ENCODE results near the gene DISC1. TPM values are rescaled to one million over a fixed set of nuclear protein-coding genes. Genes with fewer than 3 reads are reported as not detected.

Gene DISC1
- total RNA-seq, 4 donors from 2014 or later: 7.1 to 33.4 (median 14.9) TPM

DNA sequence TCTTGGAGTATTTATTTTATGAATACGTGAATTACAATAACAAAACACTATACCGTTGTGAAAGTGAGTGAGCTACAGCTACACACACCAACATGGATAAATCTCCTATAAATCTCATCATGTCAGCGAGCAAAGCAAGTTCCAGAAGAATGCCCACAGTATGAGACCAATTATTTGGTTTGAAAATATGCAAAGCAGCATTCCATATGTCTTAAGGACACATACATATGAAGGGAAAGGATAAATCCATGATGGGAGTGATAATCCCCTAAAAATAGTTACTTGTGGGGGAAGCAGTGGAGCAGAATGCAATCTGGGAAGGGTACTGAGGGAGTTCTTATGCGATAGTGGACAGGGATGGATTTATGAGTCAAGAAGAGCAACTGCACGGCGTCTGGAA is 261.3 kb downstream of the DISC1 start:
- no peaks in the 10 kb centered on the region for H3K9me3 ChIP-seq
- no peaks in the 10 kb centered on the region for H3K36me3 ChIP-seq
- TF ChIP-seq, protein P1, sequence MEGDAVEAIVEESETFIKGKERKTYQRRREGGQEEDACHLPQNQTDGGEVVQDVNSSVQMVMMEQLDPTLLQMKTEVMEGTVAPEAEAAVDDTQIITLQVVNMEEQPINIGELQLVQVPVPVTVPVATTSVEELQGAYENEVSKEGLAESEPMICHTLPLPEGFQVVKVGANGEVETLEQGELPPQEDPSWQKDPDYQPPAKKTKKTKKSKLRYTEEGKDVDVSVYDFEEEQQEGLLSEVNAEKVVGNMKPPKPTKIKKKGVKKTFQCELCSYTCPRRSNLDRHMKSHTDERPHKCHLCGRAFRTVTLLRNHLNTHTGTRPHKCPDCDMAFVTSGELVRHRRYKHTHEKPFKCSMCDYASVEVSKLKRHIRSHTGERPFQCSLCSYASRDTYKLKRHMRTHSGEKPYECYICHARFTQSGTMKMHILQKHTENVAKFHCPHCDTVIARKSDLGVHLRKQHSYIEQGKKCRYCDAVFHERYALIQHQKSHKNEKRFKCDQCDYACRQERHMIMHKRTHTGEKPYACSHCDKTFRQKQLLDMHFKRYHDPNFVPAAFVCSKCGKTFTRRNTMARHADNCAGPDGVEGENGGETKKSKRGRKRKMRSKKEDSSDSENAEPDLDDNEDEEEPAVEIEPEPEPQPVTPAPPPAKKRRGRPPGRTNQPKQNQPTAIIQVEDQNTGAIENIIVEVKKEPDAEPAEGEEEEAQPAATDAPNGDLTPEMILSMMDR (IDR thresholded peaks at IDR 0.05): no peak
- TF ChIP-seq POLR2A (IDR thresholded peaks at IDR 0.05): no peak
- no peaks in the 10 kb centered on the region for H3K27me3 ChIP-seq
- no peak overlapping the region for H3K4me3 ChIP-seq
- intact Hi-C loops (cut with DNase I; ENCODE audit: low total_unique reads): no loop called here
- H3K27ac ChIP-seq: no peak overlapping the region
- H3K4me1 ChIP-seq: no peaks in the 10 kb centered on the region
- no peak for DNase-seq

DNA sequence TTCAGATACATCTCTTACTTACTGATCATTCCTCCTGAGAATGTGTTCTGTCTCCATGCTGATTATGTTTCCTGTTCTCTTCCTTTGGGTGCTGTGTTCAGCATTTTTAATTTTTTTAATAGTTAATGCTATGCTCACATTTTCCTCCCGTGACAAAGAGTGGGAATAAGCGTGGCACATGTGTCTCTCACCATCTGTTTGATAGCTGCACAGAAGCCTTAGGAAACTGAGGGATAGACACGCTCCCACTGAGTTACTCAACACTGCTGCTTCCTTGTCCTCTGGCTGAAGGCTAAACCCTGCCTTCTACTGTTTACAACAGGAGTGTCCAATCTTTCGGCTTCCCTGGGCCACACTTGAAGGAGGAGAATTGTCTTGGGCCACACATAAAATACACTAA is 264.2 kb downstream of the DISC1 start:
- no peak overlapping the region for H3K4me3 ChIP-seq
- H3K27ac ChIP-seq: no peak overlapping the region
- DNase-seq: no peak
- H3K4me1 ChIP-seq: no peaks in the 10 kb centered on the region
- H3K36me3 ChIP-seq: no peaks in the 10 kb centered on the region
- intact Hi-C loops (cut with DNase I; ENCODE audit: low total_unique reads): no loop called here
- TF ChIP-seq, protein P1 (IDR thresholded peaks at IDR 0.05): no peak
- no peaks in the 10 kb centered on the region for H3K9me3 ChIP-seq
- no peaks in the 10 kb centered on the region for H3K27me3 ChIP-seq

DNA sequence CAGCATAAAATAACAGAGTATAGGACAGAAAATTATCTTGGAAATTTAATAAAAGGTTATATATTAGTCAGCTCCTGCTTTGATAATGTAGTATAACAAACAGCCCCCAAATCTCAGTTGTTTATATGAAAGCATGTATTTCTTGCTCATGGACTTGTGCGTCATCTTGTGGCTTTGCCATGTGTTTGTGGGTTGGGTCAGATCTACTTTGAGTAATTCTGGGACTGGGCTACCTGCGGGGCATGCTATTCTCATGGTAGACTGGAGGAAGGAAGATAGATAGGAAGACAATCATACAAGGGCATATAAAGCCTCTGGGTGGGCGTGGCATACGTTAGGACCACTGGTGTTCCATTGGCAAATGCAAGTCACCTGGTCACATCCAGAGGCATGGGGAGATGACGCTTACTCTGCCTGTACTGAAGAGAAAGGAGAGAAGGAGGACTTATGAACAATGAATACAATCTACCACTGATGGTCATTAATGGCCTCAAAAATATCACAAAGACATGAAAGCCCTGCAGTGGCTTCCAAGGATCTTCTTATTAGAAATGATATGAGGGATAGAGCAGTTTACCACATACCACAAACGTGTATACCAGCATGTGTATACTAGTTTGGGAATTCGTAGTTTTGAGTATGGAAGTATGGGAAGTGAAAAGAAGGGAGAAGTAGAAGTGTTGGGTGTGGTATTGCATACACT is 267.0 kb downstream of the DISC1 start:
- TF ChIP-seq, protein P1 (IDR thresholded peaks at IDR 0.05): no peak
- TF ChIP-seq POLR2A (IDR thresholded peaks at IDR 0.05): no peak
- Histone ChIP-seq H3K27me3 (no peaks in the 10 kb centered on the region), H3K36me3 (no peaks in the 10 kb centered on the region), H3K4me1 (no peaks in the 10 kb centered on the region), H3K9me3 (no peaks in the 10 kb centered on the region), H3K4me3 (no peak overlapping the region), H3K27ac (no peak overlapping the region)
- no peak for DNase-seq
- intact Hi-C loops (cut with DNase I; ENCODE audit: low total_unique reads): no loop called here

DNA sequence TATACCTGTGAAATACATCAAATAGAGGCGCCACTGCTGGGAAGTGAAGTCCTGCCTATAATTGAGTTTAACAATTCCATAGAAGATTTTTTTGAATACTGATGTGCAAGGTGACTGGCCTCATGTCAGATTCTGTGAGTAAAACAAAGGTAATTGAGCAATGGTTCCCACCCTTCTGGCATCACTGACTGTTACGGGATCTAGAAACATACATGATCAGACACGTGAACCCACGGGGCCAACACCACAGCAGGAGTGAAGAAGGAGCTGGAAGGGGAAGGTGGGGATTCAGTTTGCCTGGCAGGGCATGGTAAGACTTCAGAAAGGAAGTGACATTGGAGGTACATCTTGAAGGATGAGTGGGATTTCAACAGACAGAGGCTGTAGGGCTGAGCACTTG is 270.2 kb downstream of the DISC1 start:
- TF ChIP-seq, protein P1 (IDR thresholded peaks at IDR 0.05): no peak
- TF ChIP-seq POLR2A (IDR thresholded peaks at IDR 0.05): no peak
- Histone ChIP-seq H3K27me3 (no peaks in the 10 kb centered on the region), H3K4me3 (no peak overlapping the region), H3K27ac (no peak overlapping the region), H3K36me3 (no peaks in the 10 kb centered on the region), H3K9me3 (no peaks in the 10 kb centered on the region), H3K4me1 (no peaks in the 10 kb centered on the region)
- DNase-seq: no peak
- intact Hi-C loops (cut with DNase I; ENCODE audit: low total_unique reads): no loop called here

DNA sequence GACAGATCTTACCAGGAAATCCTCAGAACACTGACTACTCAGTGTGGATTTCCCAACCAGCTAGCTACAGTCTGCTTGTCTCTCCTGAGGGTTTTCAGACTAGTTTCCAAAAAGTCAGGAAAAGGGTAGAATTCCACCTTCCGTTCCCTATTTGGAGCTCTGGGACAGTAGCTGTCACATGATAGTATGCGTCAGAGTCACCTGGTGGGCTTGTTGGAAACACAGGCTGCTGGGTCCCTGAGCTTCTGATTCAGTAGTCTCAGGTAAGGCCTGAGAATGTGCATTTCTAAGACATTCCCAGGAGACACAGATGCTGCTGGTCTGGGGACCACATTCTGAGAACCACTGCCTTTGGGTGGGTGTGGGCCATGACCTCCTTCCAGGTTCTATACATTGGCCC is 272.5 kb downstream of the DISC1 start:
- DNase-seq: no peak
- intact Hi-C loops (cut with DNase I; ENCODE audit: low total_unique reads): no loop called here
- H3K4me1 ChIP-seq: no peaks in the 10 kb centered on the region
- no peak for TF ChIP-seq POLR2A (IDR thresholded peaks at IDR 0.05)
- TF ChIP-seq, protein P1 (IDR thresholded peaks at IDR 0.05): no peak
- H3K27ac ChIP-seq: no peak overlapping the region
- no peak overlapping the region for H3K4me3 ChIP-seq
- no peaks in the 10 kb centered on the region for H3K36me3 ChIP-seq
- peaks cover 0 to 4% of the 10 kb centered on the region in 2 donors for H3K9me3 ChIP-seq
- H3K27me3 ChIP-seq: no peaks in the 10 kb centered on the region

Data from uterus (tissue), 4 donors.